Measurements from ENCODE around the gene C5orf58. TPM values are rescaled to one million over a fixed set of nuclear protein-coding genes. Genes with fewer than 3 reads are reported as not detected.

C5orf58 gene, protein sequence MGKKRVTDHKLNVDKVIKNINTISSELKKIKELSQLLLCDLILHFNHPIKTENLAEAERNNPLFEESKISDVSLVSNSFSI
- not detected in 2 replicates for total RNA-seq (2012; rRNA removed)

DNA sequence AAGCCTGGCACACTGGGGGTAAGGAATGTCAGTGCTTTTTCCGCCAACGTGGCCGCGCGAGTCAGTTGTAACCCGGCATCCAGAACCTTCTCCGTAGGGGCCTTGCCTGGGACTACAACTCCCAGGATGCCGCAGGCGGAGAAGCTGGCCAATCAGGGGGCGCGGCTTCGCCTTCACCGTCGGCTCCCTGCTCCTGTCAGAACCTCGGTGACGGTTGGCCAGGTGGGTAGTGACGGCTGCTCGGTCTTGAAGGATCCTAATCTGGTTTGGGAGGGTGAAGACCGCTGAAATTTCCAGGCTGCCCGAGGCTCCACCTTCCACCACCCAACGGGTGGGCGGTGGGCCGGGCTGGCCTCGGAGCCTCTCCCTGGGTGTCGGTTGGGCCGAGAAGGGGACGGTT is at the start of gene C5orf58:
C5orf58 (plus strand) TSS at position 200 of the 400 bp plus-strand sequence. CDS start 1,992 bp downstream, outside the sequence.
- Histone ChIP-seq H3K4me3 (ENCODE audit: low read length) (no peak within 1 kb of the TSS), H3K27me3 (ENCODE audit: control insufficient read depth, insufficient read depth, low read length) (peaks cover 14% of the 10 kb centered on the region), H3K9me3 (replicated peaks; ENCODE audit: low read length) (no peaks in the 10 kb centered on the region), H3K9ac (ENCODE audit: low read depth, low read length) (no peak within 1 kb of the TSS), H3K4me1 (ENCODE audit: control insufficient read depth, insufficient read depth, low read length) (no peaks in the 10 kb centered on the region), H3K4me2 (ENCODE audit: low read length) (no peak within 1 kb of the TSS), H3K36me3 (ENCODE audit: insufficient read depth, low read length) (no peaks in the 10 kb centered on the region)

DNA sequence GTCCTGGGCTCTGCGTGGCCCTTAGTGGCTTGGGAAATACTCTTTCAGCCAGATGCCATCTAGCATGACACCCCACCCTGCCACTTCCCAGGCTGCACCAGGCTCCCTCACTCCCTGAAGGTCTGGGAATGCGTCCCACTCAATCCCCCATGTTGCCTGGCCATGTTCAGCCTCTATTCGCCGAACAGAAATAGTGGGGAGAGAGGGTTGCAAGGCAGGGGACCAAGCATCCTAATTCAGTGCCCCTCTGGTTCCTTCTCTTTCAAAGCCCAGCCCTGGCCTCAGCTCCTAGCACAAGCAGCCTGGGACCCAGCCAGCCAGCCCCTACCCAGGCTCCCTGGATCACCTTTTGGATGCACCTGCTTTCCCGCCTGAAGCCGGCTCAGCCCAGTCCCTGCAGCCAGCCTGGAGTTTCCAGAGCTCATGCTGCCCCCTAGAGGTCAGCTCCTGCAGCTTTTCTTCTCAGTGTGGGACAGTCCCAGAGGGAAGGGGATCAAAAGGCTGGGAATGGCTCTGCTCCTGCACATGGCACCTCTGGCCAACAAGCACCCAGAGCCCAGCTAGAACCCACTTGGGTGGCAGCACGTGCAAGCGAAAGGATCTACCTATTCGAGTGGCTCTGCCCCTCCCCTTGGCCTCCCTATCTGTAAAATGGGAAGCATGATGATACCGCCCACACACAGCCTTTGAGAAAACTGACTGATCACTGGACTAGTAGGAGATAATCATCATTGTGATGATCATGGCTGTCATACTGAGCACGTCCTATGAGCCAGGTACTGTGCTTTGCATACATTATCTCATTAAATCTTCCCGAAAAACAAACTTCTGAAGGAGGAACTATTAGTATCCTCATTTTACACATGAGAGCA is 48.7 kb upstream of the C5orf58 start:
- H3K4me3 ChIP-seq (ENCODE audit: low read length): no peak overlapping the region

DNA sequence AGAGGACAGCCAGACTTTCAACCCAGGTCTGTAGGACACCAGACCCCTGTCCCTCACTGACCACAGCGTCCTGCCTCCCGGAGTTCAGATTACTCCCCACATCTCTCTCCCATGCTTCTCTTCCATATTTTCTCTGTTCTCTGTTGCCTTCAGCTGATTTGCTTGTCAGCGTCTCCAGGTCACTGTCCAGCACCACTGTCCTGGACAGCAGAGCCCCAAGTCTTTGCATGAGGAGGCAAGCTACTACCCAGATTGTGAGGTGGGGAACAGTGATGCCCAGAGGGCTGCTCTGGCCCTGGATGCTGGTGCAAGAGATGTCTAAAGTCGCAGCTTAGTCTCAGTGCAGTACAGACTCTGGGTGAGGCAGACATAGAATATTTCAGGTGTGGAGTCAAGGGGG is 48.0 kb upstream of the C5orf58 start:
- Histone ChIP-seq H3K27me3 (ENCODE audit: control insufficient read depth, insufficient read depth, low read length) (peaks cover 6% of the 10 kb centered on the region), H3K9ac (ENCODE audit: low read depth, low read length) (no peak overlapping the region), H3K9me3 (replicated peaks; ENCODE audit: low read length) (no peaks in the 10 kb centered on the region), H3K36me3 (ENCODE audit: insufficient read depth, low read length) (no peaks in the 10 kb centered on the region), H3K4me2 (ENCODE audit: low read length) (no peak overlapping the region), H3K4me1 (ENCODE audit: control insufficient read depth, insufficient read depth, low read length) (no peaks in the 10 kb centered on the region), H3K4me3 (ENCODE audit: low read length) (no peak overlapping the region)

More for the DNA sequence above, 48.7 kb upstream of the C5orf58 start:
- Histone ChIP-seq H3K4me2 (ENCODE audit: low read length) (no peak overlapping the region), H3K9me3 (replicated peaks; ENCODE audit: low read length) (no peaks in the 10 kb centered on the region), H3K27me3 (ENCODE audit: control insufficient read depth, insufficient read depth, low read length) (peaks cover 6% of the 10 kb centered on the region), H3K36me3 (ENCODE audit: insufficient read depth, low read length) (no peaks in the 10 kb centered on the region), H3K9ac (ENCODE audit: low read depth, low read length) (no peak overlapping the region), H3K4me1 (ENCODE audit: control insufficient read depth, insufficient read depth, low read length) (no peaks in the 10 kb centered on the region)

DNA sequence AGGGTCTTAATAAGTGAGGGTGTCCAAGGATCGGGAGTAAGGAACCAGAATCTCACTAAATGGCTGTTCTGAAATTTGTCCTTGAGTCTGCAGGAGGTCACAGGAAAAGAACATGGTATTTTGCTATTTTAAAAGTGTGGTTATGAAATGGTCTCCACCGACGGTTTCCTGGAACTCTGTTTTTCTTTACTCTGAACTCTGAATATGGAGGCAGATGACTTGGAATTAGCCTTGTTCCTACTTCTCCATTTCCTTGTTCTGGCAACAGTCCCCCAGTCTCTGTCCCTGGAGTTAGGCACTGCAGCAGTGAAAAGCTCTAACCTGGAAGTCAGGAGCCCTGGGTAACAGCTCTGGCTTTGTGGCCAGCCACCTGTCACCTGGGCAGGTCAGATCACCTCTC is 46.6 kb upstream of the C5orf58 start:
- no peak overlapping the region for H3K4me3 ChIP-seq (ENCODE audit: low read length)
- no peak overlapping the region for H3K4me2 ChIP-seq (ENCODE audit: low read length)
- H3K36me3 ChIP-seq (ENCODE audit: insufficient read depth, low read length): no peaks in the 10 kb centered on the region
- peaks cover 12% of the 10 kb centered on the region for H3K27me3 ChIP-seq (ENCODE audit: control insufficient read depth, insufficient read depth, low read length)
- H3K9me3 ChIP-seq (replicated peaks; ENCODE audit: low read length): no peaks in the 10 kb centered on the region
- H3K4me1 ChIP-seq (ENCODE audit: control insufficient read depth, insufficient read depth, low read length): no peaks in the 10 kb centered on the region
- H3K9ac ChIP-seq (ENCODE audit: low read depth, low read length): no peak overlapping the region

DNA sequence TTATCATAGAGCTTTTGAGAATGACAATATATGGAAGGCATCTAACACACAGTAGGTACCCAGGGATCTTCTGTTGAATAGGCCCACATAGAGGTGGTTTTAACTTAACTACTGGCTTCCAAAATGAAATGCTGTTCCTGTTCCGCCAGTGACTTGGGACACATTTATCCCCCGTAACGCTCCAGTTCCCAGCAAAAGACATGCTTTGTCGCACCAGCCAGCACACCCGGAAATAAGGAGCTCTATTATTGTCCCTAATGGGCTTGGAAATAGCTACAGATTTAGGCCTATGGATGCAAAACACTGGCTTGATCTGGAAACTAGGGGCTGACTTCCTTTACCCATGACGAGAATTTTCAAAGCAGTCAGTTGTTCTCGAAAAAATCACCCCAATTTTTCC is 45.9 kb upstream of the C5orf58 start:
- Histone ChIP-seq H3K9me3 (replicated peaks; ENCODE audit: low read length) (no peaks in the 10 kb centered on the region), H3K9ac (ENCODE audit: low read depth, low read length) (no peak overlapping the region), H3K36me3 (ENCODE audit: insufficient read depth, low read length) (no peaks in the 10 kb centered on the region), H3K4me3 (ENCODE audit: low read length) (no peak overlapping the region), H3K4me2 (ENCODE audit: low read length) (no peak overlapping the region), H3K27me3 (ENCODE audit: control insufficient read depth, insufficient read depth, low read length) (peaks cover 13% of the 10 kb centered on the region), H3K4me1 (ENCODE audit: control insufficient read depth, insufficient read depth, low read length) (no peaks in the 10 kb centered on the region)

DNA sequence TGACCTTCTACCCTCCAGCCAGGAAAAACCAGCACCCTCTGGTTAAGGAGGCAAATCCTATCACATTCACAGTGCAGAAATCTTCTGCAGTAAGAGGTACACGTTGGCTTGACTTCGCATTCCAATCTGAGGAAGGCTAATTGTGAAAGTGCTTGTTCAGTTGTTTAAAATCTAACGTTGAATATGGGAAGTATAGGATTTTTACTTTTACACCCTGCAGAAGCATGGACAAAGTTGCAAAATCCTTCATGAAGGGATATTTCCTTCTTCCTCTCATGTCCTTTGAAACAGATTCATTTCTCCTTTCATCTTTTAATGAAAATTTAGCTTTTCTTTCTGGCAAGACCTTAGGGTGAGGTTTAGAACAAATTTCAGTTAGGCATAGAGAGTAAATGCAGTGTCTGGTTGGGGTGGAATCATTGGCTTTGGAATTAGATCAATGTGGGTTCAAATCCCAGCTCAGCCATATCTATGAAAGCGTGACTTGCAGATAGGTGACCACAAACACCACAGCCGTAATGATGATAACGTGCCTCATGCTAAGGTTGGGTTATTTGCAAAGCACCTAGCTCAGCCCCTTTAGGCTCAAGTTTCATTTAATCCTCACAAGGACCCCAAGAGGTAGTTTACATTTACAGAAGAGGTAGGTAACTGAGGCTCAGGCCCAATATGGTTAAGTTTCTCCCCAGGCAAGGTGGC is 42.2 kb upstream of the C5orf58 start:
- H3K9ac ChIP-seq (ENCODE audit: low read depth, low read length): no peak overlapping the region

DNA sequence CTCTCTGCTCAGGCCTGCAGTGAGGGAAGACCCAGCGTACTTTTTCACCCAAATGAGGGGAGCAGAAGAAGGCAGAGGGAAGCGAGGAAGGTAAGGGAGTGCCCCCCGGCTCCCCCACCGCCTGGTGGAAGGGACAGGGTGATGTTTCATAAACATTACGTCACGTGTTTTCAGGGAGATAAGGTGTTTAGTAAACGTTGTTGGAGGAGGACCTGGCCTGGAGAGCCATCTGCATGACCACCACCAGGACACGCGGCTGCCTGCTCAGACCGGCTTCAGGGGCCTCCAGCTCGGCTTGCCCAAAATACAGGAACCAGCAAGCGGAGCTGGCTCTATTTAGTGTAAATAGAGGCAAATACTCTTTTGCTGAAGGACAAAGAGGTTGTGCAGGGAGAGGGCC is 40.0 kb upstream of the C5orf58 start:
- Histone ChIP-seq H3K27me3 (ENCODE audit: control insufficient read depth, insufficient read depth, low read length) (peaks cover 20% of the 10 kb centered on the region), H3K9ac (ENCODE audit: low read depth, low read length) (no peak overlapping the region), H3K4me2 (ENCODE audit: low read length) (no peak overlapping the region), H3K4me1 (ENCODE audit: control insufficient read depth, insufficient read depth, low read length) (no peaks in the 10 kb centered on the region), H3K9me3 (replicated peaks; ENCODE audit: low read length) (no peaks in the 10 kb centered on the region), H3K36me3 (ENCODE audit: insufficient read depth, low read length) (no peaks in the 10 kb centered on the region), H3K4me3 (ENCODE audit: low read length) (no peak overlapping the region)

More for the DNA sequence above, 42.2 kb upstream of the C5orf58 start:
- no peaks in the 10 kb centered on the region for H3K36me3 ChIP-seq (ENCODE audit: insufficient read depth, low read length)
- no peaks in the 10 kb centered on the region for H3K4me1 ChIP-seq (ENCODE audit: control insufficient read depth, insufficient read depth, low read length)
- no peaks in the 10 kb centered on the region for H3K9me3 ChIP-seq (replicated peaks; ENCODE audit: low read length)
- no peak overlapping the region for H3K4me2 ChIP-seq (ENCODE audit: low read length)
- peaks cover 7% of the 10 kb centered on the region for H3K27me3 ChIP-seq (ENCODE audit: control insufficient read depth, insufficient read depth, low read length)
- no peak overlapping the region for H3K4me3 ChIP-seq (ENCODE audit: low read length)

DNA sequence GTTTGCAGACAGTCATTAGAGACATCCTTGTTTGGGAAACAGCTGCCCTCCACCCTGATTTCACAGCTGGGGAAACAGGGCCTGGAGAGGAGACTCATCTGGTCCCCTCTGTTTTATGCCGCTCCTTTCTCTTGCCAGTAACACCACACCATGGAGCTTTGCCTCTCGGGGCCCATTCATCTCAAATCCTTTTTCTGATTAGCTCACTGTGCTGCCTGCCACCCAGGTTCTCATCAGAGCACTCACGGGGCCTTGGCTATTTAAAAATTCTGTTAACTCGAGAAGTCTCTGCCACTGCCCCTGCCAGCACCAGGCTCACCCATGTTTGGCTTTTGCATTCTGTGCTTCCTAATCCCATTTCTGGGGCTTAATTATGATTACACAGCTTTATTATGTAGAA is 36.8 kb upstream of the C5orf58 start:
- Histone ChIP-seq H3K4me3 (ENCODE audit: low read length) (no peak overlapping the region), H3K27me3 (ENCODE audit: control insufficient read depth, insufficient read depth, low read length) (peaks cover 28% of the 10 kb centered on the region), H3K4me2 (ENCODE audit: low read length) (no peak overlapping the region), H3K9ac (ENCODE audit: low read depth, low read length) (no peak overlapping the region), H3K4me1 (ENCODE audit: control insufficient read depth, insufficient read depth, low read length) (no peaks in the 10 kb centered on the region), H3K36me3 (ENCODE audit: insufficient read depth, low read length) (no peaks in the 10 kb centered on the region), H3K9me3 (replicated peaks; ENCODE audit: low read length) (no peaks in the 10 kb centered on the region)

DNA sequence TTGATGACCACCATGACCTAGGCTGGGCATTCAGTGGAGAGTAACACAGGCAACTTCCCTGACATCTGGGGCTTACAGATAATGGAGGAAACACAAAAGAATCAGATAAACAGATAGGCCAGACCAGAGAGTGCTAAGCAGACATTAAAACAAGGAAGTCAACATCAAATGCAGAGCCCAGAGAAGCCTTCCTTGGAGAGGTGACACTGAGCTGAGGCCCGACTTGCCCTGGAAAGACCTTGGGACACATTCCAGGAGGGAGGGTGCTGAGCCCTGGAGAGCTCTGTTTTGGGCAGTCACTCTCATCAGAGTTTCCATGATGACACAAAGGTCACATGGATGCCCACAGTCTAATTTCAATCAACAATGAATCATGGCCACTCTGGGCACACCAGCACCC is 31.9 kb upstream of the C5orf58 start:
- Histone ChIP-seq H3K4me3 (ENCODE audit: low read length) (no peak overlapping the region), H3K27me3 (ENCODE audit: control insufficient read depth, insufficient read depth, low read length) (peaks cover 41% of the 10 kb centered on the region), H3K4me2 (ENCODE audit: low read length) (no peak overlapping the region), H3K36me3 (ENCODE audit: insufficient read depth, low read length) (no peaks in the 10 kb centered on the region), H3K9ac (ENCODE audit: low read depth, low read length) (no peak overlapping the region), H3K4me1 (ENCODE audit: control insufficient read depth, insufficient read depth, low read length) (no peaks in the 10 kb centered on the region), H3K9me3 (replicated peaks; ENCODE audit: low read length) (no peaks in the 10 kb centered on the region)

DNA sequence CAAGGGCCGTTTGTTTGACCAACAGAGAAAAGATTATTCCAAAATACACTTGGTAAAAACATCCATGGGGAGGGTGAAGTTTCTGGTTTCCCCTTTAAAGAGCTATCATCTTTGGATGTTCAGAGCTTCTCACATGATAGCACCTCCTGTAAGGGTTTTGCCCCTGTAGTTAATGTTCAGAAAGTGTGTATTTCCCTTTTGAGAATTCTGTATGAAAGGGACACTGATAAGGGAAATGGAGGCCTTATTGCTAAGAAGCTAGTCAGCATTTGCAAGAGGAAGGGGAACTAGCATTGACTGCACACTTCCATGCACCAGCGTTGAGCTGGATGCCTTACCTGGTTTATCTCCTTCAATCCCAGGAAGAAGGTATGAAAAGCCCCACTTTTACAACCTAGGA is 31.5 kb upstream of the C5orf58 start:
- Histone ChIP-seq H3K9ac (ENCODE audit: low read depth, low read length) (no peak overlapping the region), H3K4me3 (ENCODE audit: low read length) (no peak overlapping the region), H3K36me3 (ENCODE audit: insufficient read depth, low read length) (no peaks in the 10 kb centered on the region), H3K27me3 (ENCODE audit: control insufficient read depth, insufficient read depth, low read length) (peaks cover 45% of the 10 kb centered on the region), H3K4me1 (ENCODE audit: control insufficient read depth, insufficient read depth, low read length) (no peaks in the 10 kb centered on the region), H3K9me3 (replicated peaks; ENCODE audit: low read length) (no peaks in the 10 kb centered on the region), H3K4me2 (ENCODE audit: low read length) (no peak overlapping the region)

DNA sequence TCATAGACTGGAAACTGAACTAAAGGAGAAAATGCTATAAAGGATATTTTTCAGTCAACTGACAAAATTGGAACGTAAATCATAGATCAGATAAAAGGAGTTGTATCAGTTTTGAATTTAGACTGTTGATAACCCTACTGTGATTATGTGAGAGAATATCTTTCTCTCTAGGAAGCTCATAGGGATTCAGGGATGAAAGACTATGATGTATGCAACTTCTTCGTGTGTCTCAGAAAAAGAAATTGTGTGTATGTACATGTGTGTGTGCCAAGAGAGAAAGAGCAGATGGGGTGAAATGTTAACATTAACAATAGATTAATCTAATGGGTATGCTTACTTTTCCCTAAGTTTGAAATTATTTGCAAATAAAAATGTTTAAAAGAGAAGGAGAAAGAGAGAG is 30.7 kb upstream of the C5orf58 start:
- no peak overlapping the region for H3K4me3 ChIP-seq (ENCODE audit: low read length)
- no peaks in the 10 kb centered on the region for H3K4me1 ChIP-seq (ENCODE audit: control insufficient read depth, insufficient read depth, low read length)
- H3K9me3 ChIP-seq (replicated peaks; ENCODE audit: low read length): no peaks in the 10 kb centered on the region
- no peak overlapping the region for H3K4me2 ChIP-seq (ENCODE audit: low read length)
- H3K9ac ChIP-seq (ENCODE audit: low read depth, low read length): no peak overlapping the region
- H3K36me3 ChIP-seq (ENCODE audit: insufficient read depth, low read length): no peaks in the 10 kb centered on the region
- H3K27me3 ChIP-seq (ENCODE audit: control insufficient read depth, insufficient read depth, low read length): peaks cover 43% of the 10 kb centered on the region
